Type B pancreatic cell (in vitro differentiated cells): ENCODE results near the gene FASTKD3. TPM values are rescaled to one million over a fixed set of nuclear protein-coding genes. Genes with fewer than 3 reads are reported as not detected.

ENCODE experiments used
- DNase-seq: peaks from one replicate; pipeline ENCODE4 v3.0.0; 2021; ENCODE audit warnings: mixed read lengths; ENCODE audit not compliant: unreplicated experiment; ENCODE audit errors: extremely low spot score
- H3K27ac Mint-ChIP-seq: 2 replicates; pipeline ENCODE4 v1.8.0; 2021; ENCODE audit warnings: mild to moderate bottlenecking, mixed read lengths
- H3K27me3 Mint-ChIP-seq: 2 replicates; pipeline ENCODE4 v1.8.0; 2021; ENCODE audit warnings: mixed read lengths
- H3K36me3 Mint-ChIP-seq: 2 replicates; pipeline ENCODE4 v1.8.0; 2021; ENCODE audit warnings: mixed read lengths
- H3K4me1 Mint-ChIP-seq: one replicate; pipeline ENCODE4 v1.8.0; 2021; ENCODE audit warnings: mixed read lengths; ENCODE audit not compliant: unreplicated experiment
- H3K4me3 Mint-ChIP-seq: 2 replicates; pipeline ENCODE4 v1.8.0; 2021; ENCODE audit warnings: mild to moderate bottlenecking, mixed read lengths
- H3K9me3 Mint-ChIP-seq: 2 replicates; pipeline ENCODE4 v1.8.0; 2021; ENCODE audit warnings: mixed read lengths
- total RNA-seq: library from RNA; stranded (reverse); gene quantifications from 2 replicates; pipeline ENCODE4 v1.2.1, GENCODE V29; 2021; ENCODE audit warnings: low replicate concordance
- TF ChIP-seq, protein P1 (sequence below): fragments of 200-600 bp; sonication (generic); conservative IDR thresholded peaks from 2 replicates; pipeline ENCODE4 v1.5.0; 2021; ENCODE audit warnings: antibody characterized with exemption, mild to moderate bottlenecking

FASTKD3 gene
- total RNA-seq, 1 donor from 2014 or later, result 10.7 TPM

DNA sequence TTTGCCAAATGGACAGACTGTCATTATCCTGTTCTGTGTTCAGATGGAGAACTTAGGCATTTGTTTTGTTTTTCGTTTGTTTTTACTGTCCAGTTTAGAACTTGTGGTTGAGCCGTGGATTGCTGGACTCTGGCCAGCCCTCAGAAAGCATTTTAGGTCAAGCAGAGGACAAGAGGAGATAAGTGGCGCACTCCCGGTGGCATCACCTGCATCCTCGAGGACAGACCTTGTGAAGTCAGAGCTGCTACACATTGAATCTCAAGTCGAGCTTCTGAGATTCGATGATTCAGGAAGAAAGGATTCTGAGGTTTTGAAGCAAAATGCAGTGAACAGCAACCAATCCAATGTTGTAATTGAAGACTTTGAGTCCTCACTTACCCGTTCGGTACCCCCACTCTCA, 9.0 kb upstream of the FASTKD3 start:
- peaks cover 46% of the 10 kb centered on the region for H3K36me3 Mint-ChIP-seq
- no peaks in the 10 kb centered on the region for H3K9me3 Mint-ChIP-seq
- H3K27ac Mint-ChIP-seq, result no peak overlapping the region
- H3K4me3 Mint-ChIP-seq, result no peak overlapping the region
- peaks cover 14% of the 10 kb centered on the region for H3K4me1 Mint-ChIP-seq
- TF ChIP-seq, protein P1, sequence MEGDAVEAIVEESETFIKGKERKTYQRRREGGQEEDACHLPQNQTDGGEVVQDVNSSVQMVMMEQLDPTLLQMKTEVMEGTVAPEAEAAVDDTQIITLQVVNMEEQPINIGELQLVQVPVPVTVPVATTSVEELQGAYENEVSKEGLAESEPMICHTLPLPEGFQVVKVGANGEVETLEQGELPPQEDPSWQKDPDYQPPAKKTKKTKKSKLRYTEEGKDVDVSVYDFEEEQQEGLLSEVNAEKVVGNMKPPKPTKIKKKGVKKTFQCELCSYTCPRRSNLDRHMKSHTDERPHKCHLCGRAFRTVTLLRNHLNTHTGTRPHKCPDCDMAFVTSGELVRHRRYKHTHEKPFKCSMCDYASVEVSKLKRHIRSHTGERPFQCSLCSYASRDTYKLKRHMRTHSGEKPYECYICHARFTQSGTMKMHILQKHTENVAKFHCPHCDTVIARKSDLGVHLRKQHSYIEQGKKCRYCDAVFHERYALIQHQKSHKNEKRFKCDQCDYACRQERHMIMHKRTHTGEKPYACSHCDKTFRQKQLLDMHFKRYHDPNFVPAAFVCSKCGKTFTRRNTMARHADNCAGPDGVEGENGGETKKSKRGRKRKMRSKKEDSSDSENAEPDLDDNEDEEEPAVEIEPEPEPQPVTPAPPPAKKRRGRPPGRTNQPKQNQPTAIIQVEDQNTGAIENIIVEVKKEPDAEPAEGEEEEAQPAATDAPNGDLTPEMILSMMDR, result no peak
- no peak for DNase-seq
- H3K27me3 Mint-ChIP-seq, result no peaks in the 10 kb centered on the region

DNA sequence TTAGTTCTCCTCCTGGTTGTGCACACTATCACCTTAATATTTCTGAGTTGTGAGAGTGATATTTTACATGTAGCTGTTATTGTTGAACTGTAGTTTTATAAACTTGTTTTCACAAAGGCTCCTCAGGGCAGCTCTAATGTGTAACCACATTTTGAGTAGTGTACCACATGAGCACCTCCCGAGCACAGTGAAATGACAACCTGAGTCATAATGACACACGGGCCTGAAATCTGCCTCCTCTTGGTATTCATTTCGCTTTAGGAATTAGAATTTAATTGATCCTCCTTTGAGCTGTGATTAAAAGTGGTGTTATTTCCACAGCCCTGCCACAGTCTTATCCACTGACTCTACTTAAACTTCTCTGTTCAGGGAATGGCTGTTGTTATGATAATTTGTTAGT, 8.0 kb upstream of the FASTKD3 start:
- Mint-ChIP-seq H3K9me3 (no peaks in the 10 kb centered on the region), H3K4me3 (no peak overlapping the region), H3K4me1 (peaks cover 17% of the 10 kb centered on the region), H3K27ac (no peak overlapping the region), H3K27me3 (no peaks in the 10 kb centered on the region), H3K36me3 (peaks cover 44% of the 10 kb centered on the region)
- TF ChIP-seq, protein P1, result no peak
- no peak for DNase-seq

DNA sequence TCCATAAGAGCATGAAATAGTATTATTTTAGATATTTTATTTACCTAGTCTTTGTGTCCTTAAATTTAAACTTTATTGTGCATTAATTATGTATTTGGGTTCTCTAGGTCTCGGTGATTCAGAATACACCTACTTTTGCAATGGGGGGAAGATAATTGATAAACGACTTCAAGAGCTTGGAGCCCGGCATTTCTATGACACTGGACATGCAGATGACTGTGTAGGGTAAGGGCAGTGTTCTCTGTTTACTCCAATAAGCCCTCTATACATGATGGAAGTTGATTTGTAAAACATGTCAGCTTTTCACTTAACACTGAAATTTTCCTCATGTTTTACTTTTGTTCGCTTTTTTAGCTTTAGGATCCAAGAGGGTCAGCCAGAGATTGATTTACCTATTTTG, 6.3 kb upstream of the FASTKD3 start:
- no peaks in the 10 kb centered on the region for H3K9me3 Mint-ChIP-seq
- no peak for DNase-seq
- H3K27me3 Mint-ChIP-seq, result no peaks in the 10 kb centered on the region
- no peak overlapping the region for H3K4me3 Mint-ChIP-seq
- H3K27ac Mint-ChIP-seq, result no peak overlapping the region
- H3K4me1 Mint-ChIP-seq, result peaks cover 27% of the 10 kb centered on the region
- peaks cover 32% of the 10 kb centered on the region for H3K36me3 Mint-ChIP-seq
- TF ChIP-seq, protein P1, result no peak

DNA sequence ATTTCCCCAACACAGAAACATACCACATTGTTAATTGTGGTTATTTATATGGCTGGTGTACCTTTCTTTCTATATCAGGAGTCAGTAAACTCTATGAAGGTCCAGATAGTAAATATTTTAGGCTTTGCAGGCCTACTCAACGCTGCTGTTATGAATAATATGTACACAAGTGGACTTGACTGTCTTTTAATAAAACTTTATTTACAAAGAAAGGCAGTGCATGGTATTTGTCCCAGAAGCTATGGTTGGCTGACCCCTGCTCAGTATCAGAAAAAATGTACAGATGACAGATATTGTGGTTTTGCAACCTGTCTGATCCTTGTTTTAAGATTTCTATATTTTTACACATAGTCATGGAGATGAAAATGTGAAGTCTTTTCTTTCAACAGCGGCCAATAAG, 5.8 kb upstream of the FASTKD3 start:
- DNase-seq, result no peak
- Mint-ChIP-seq H3K27ac (no peak overlapping the region), H3K27me3 (no peaks in the 10 kb centered on the region), H3K36me3 (peaks cover 32% of the 10 kb centered on the region), H3K4me1 (peaks cover 32% of the 10 kb centered on the region), H3K4me3 (no peak overlapping the region), H3K9me3 (no peaks in the 10 kb centered on the region)
- TF ChIP-seq, protein P1, result no peak

DNA sequence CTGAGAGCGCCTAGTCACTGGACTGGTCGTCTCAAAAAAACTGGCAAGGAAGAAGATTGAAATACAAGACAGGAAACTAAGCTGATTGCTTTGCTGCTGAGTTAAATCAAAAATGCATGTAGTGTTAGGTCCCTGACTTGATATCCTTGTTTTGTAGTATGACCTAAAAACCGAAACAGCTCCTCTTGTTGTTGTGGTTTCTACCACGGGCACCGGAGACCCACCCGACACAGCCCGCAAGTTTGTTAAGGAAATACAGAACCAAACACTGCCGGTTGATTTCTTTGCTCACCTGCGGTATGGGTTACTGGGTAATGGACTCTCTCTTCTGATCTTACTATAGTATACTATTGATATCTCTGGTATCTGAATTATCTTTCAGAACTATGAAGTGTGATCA, 4.4 kb upstream of the FASTKD3 start:
- Mint-ChIP-seq H3K27me3 (no peaks in the 10 kb centered on the region), H3K9me3 (no peaks in the 10 kb centered on the region), H3K4me1 (peaks cover 33% of the 10 kb centered on the region), H3K27ac (no peak overlapping the region), H3K4me3 (no peak overlapping the region), H3K36me3 (peaks cover 24% of the 10 kb centered on the region)
- no peak for DNase-seq
- TF ChIP-seq, protein P1, result no peak

DNA sequence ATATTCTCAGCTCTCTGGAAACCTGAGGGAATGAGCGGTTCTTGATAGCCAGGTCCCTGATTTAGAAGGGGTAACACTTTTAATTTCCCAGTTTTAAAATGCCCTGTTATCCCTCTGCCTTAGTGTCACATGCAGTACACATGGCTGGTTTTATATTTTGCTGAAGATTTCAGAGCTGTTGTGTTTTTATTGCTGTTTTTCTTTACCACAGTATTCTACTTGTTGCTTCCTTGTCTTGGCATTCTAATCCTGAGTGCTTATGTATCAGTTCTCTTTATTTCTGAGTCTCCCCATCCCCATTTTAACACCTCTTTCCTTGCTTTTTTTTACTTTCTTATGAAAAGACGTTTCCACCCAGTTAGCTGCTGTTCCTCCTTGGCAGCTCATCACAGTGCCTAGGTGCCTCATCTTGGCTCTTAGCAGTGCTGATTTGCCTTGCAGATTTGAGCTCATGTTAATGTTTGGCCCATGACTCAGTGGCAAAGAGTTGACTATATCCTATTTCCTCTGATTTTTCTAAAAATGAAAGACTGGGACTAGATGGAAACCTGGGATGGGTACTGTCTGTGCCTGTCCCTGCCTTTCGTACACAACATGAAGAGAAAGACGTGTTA, 3.8 kb upstream of the FASTKD3 start:
- DNase-seq, result no peak
- peaks cover 22% of the 10 kb centered on the region for H3K36me3 Mint-ChIP-seq
- no peak overlapping the region for H3K4me3 Mint-ChIP-seq
- peaks cover 29% of the 10 kb centered on the region for H3K4me1 Mint-ChIP-seq
- no peaks in the 10 kb centered on the region for H3K27me3 Mint-ChIP-seq
- TF ChIP-seq, protein P1, result no peak
- H3K9me3 Mint-ChIP-seq, result no peaks in the 10 kb centered on the region
- H3K27ac Mint-ChIP-seq, result no peak overlapping the region
